Forelimb muscle (tissue), 1 donor: Measurements from ENCODE around the gene ERGIC1. TPM values are rescaled to one million over a fixed set of nuclear protein-coding genes. Genes with fewer than 3 reads are reported as not detected.

ENCODE experiments used
- DNase-seq: peaks from one replicate; pipeline ENCODE4 v3.0.0-alpha.2; 2013; ENCODE audit warnings: low read depth
- polyA plus RNA-seq: library from polyadenylated mRNA; unstranded; fragments of 120-200 nt; gene quantifications from one replicate; pipeline ENCODE4 v1.2.1, GENCODE V29; 2013; ENCODE audit not compliant: insufficient read length

Gene ERGIC1
- polyA plus RNA-seq, 1 donor = 83.4 TPM

- no peak for DNase-seq
These were observed 5.1 kb upstream of the ERGIC1 start for GRCh38 chr5:172828911-172829431.

DNA sequence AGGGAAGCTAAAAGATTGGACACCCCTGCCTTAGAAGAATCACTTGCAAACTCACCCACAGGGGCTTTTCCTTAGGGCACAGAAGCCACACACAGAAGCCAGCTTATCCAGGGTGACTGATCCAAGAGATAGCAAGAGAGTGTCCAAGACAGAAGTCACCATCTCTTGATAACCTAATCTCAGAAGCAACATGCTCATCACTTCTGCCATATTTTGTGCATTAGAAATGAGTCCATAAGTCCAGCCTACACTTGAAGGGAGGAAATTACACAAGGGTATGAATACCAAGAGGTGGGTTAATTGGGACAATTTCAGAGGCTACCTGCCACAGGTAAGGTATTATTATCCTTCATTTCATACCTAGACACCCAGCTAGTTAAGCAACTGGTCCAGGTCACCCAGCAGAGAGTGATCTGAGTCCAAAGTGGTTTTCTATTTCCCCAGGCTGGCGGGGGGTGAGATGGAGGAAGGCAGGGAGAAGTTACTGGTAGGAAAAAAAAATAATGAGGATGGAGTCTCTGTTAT is 3.7 kb upstream of the ERGIC1 start:
- DNase-seq = no peak

DNA sequence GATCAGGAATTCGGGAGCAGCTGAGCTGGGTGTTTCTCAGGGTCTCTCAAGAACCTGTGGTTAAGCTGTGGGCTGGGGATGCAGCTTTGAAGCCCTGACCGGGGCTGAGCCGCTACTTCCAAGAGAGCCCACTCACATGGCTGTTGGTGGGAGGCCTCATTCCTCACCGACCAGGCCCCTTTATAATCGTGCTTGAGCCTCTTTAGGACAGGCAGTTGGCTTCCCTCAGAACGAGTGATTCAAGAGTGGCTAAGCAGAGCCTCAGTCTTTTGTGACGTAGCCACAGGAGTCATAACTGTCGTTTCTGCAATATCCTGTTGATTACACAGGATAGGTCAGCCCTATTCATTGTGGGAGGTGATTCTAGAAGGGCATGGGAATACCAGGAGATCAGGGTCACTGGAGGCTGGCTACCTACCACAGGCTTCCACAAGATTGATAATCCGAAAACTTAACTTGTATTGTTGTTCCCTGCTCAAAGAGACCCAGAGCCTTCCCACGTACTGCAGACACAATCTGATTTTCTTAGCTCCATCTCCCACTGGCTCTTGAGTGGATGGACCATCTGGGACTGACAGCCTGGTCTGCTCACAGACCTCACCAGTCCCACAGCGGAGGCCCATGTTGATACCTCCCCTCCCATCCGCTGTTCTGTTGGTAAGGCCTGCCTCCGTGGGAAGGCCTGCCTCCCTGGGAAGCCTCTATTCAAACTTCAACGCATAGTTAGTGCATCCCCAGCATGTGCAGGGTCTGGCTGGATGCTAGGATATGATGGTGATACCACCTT is 3.0 kb upstream of the ERGIC1 start:
- no peak for DNase-seq

DNA sequence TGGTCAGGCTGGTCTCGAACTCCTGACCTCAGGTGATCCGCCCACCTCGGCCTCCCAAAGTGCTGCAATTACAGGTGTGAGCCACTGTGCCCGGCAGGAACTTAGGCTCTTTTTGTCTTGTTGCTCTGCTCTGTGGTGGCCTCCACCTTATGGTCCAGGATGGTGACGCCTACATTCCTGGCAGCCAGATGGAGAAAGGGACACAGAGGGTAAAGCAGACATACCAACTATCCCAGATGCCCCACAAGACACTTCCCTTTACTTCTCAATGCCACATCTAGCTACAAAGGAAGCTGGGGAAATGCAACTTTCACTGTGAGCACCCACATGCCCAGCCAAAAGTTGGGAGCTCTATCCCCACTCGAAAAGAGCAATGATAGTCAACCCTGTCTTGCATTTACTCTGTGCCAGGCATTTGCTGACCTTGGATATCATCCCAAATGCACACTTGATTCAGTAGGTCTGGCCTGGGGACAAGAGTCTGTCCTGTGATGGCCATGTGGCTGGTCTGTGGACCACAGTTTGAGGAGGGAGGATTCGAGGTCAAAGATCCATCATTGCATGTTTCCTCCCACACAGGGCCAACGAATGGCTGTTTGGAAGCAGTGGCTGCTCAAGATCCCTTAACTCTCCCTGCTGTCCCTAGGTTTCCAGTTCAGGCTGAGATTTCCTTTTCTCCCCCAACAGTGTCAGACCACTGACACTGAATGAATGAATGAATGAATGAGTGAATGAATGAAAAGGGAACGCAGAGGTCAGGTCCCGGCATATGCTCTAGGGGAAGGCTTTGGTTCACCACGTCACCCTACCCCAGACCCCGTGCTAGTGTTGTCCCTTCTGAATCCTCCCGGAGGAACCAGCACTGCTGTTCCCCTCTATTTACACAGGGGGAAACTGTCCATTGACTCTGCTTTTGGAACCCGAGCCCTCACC is 1.4 kb upstream of the ERGIC1 start:
- DNase-seq = no peak

DNA sequence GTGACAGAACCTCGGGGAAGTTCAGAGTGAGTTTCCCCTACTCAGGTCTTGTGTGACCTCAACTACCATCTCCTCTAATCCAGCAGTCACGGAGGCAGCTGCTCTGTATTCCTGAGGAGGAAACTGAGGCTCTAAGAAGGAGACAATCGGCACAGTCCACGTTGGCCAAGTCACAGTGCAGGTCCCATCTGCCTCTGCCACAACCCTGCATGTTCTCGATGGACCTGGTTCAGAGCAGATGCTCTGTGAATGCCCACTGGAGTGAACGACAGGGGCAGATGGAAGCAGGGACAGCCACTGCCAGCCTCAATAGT is 722 bp upstream of the ERGIC1 start:
- DNase-seq = no peak

- DNase-seq = no peak
These were observed 601 bp downstream of the ERGIC1 start for GRCh38 chr5:172834415-172835289.

GRCh38 chr5:172835290-172835993 is 1.4 kb downstream of the ERGIC1 start:
- DNase-seq = no peak

DNA sequence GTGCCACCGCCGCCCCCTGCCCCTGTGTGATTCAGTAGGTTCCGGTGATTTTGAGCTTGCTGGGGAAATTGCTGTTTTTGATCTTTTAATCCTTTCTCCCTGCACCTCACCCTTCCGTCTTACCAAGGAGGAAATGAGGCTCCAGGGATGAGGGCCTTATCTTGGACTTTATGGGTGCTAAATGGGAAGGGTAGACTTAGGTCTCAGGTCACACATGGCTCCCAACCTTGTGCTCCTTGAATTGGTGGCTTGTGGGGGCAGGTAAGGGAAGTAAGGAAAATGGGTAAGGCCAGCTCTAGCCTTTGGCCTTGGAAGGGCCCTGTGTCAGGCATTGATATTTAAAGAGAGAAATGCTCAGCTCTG is 1.9 kb downstream of the ERGIC1 start:
- no peak for DNase-seq

GRCh38 chr5:172837640-172838039 is 3.6 kb downstream of the ERGIC1 start:
- no peak for DNase-seq

- no peak for DNase-seq
These were observed 4.3 kb downstream of the ERGIC1 start for GRCh38 chr5:172838151-172838875.

- no peak for DNase-seq
These were observed 5.8 kb downstream of the ERGIC1 start for GRCh38 chr5:172839669-172840431.

- no peak for DNase-seq
These were observed 6.5 kb downstream of the ERGIC1 start for GRCh38 chr5:172840432-172841154.

- no peak for DNase-seq
These were observed 7.2 kb downstream of the ERGIC1 start for GRCh38 chr5:172841256-172841655.

DNA sequence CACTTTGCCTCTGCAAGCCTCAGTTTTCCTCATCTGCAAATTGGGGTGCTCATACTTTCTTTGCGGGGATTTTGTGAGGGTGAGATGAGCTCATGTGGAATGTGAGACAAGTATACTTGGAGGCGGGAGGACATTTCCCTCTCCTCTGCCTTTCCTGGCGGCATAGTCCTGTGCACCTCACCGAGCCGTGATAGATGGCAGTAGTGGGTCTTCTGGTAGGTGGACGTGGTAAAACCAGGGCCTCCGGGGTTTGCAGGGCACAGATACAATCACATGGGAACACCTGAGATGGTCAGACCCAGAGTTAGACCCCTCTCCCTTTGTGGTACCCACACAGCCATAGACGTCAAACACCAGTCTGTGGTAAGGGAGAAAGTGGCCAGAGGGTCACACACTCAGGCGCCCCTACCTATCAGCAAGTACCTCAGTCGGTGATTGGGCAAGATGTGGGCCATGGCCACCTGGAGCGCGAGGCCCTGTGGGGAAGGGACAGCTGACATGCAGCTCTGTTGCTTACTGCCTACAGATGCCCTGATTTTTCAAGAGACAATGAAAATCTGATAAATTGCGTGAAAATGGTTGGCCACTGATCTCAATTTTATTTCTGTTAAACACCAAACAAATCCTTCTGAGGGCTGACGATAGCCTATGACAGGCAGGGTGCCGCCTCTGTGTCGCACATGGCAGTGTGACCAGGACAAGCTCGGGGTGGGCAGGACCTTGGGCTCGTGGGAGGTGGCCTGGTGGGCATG is 9.9 kb downstream of the ERGIC1 start:
- no peak for DNase-seq

GRCh38 chr5:172844577-172844838 is 10.5 kb downstream of the ERGIC1 start:
- DNase-seq = no peak

- no peak for DNase-seq
These were observed 11.1 kb downstream of the ERGIC1 start for GRCh38 chr5:172845154-172845553.

- DNase-seq = no peak
These were observed 11.5 kb downstream of the ERGIC1 start for GRCh38 chr5:172845576-172845975.

GRCh38 chr5:172846249-172846648 is 12.2 kb downstream of the ERGIC1 start:
- no peak for DNase-seq
